Epithelial cell of umbilical artery (primary cell): ENCODE data around the gene GTF2H2. TPM values are rescaled to one million over a fixed set of nuclear protein-coding genes. Genes with fewer than 3 reads are reported as not detected.

Experiments
- total RNA-seq: library from RNA; depleted of rRNA; stranded (reverse); fragments of >200 nt; gene quantifications from 2 replicates; pipeline ENCODE4 v1.2.3, GENCODE V29; 2014

The GTF2H2 gene
- total RNA-seq: 20.1 and 27.8 TPM in 2 replicates

DNA sequence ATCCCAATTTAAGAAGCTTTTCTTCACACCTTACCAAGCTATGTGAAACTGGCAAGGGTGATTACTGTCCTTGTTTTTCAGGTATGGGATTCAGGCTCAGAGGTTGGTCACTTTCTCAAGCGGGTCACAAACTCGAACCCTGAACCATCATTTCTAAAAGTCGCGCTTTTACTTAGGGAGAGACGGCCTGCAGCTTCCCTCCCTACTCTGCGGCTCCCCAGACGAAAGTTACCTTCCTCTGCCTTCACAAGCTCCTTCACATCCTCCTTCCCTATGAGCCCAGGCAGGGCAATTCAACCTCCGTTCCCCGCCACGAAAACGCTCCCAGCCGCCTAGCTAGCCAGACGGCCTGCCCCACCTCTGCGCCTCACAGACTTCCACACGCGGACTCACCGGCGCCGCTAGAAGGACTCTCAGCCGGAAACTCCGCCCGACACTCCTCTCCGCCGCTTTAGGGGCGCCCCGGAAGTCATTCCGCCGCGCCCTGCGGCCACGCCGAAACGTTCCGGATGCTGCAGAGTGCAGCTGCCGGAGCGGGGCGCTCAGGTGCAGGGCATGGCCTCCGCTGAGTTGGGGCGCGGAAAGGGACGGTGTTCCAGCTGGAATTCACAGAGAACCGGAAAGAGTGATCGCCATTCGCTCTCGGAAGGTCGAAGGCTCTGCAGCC, at the start of gene GTF2H2:
Gene GTF2H2 (minus strand): TSS at position 415 of the 667 bp plus-strand sequence. CDS start 4,913 bp downstream, outside the sequence.

DNA sequence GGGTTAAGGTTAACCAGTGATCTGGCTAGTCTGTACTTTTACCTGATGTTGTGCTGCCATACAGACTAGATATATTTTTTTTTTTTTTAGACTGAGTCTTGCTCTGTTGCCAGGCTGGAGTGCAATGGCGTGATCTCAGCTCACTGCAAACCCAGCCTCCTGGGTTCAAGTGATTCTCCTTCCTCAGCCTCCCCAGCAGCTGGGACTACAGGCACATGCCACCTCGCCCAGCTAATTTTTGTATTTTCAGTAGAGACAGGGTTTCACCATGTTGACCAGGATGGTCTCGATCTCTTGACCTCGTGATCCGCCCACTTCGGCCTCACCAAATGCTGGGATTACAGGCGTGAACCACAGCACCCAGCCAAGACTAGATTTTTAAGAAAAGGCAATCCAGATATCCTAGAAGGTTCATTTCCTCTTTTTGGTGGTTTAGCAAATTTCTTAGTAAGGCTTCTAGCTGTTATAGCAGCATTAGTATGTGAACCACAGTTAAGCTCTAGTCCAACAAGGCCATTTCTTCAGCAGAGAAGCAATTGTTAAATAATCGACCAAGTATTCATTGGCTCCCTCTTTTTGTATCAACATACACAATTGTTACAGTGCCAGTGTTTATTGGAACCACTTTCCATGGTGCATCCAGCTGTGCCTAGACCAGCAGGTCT, 42.1 kb downstream of the GTF2H2 start, which contains the start of gene NAIP:
Gene NAIP (minus strand): TSS at position 51 of the 665 bp plus-strand sequence. CDS start 12,424 bp downstream, outside the sequence.

Other genes starting within 250 kb of the GTF2H2 start
- 11.4 and 13.2 TPM in 2 replicates for gene SERF1A, start 167.0 kb downstream of the GTF2H2 start, total RNA-seq
- 35.4 and 42.9 TPM in 2 replicates for gene SMN1, start 142.6 kb downstream of the GTF2H2 start, total RNA-seq
- gene NAIP, start 42.3 kb downstream of the GTF2H2 start, total RNA-seq: 1.9 and 2.3 TPM in 2 replicates